Fibroblast of lung (primary cell): ENCODE results near the gene FRS3. TPM values are rescaled to one million over a fixed set of nuclear protein-coding genes. Genes with fewer than 3 reads are reported as not detected.
A peak's percentile ranks its signal among the peaks of the same experiment; 100 is the strongest.

Experiments used
- DNase-seq, 2 donors: peaks; one replicate each; pipeline versions ENCODE4 v3.0.0 to v3.0.0-alpha.2; 2010; ENCODE audit warnings: low read depth in 2 of 2
- H2AFZ ChIP-seq: 2 replicates; pipeline ENCODE4 v1.5.1; 2012; ENCODE audit warnings: low read length, control low read depth, inconsistent platforms
- H3K27ac ChIP-seq: 2 replicates; pipeline ENCODE4 v1.5.1; 2011; ENCODE audit warnings: low read length, control low read depth; ENCODE audit not compliant: insufficient read depth
- H3K27me3 ChIP-seq: 2 replicates; pipeline ENCODE4 v1.5.1; 2011; ENCODE audit warnings: mild to moderate bottlenecking, low read length; ENCODE audit not compliant: control insufficient read depth, insufficient read depth
- H3K36me3 ChIP-seq: 2 replicates; pipeline ENCODE4 v1.5.1; 2011; ENCODE audit warnings: low read length; ENCODE audit not compliant: control insufficient read depth, insufficient read depth
- H3K4me1 ChIP-seq: 2 replicates; pipeline ENCODE4 v1.5.1; 2011; ENCODE audit warnings: low read length; ENCODE audit not compliant: control insufficient read depth, insufficient read depth; ENCODE audit errors: extremely low read depth
- H3K4me2 ChIP-seq: 2 replicates; pipeline ENCODE4 v1.5.1; 2011; ENCODE audit warnings: low read length, control low read depth; ENCODE audit not compliant: insufficient read depth; ENCODE audit errors: extremely low read depth
- H3K4me3 ChIP-seq, 4 experiments: fragments of 200-600 bp in 1 of 4; sonication (generic) in 1 of 4; replicated peaks in 1 of 4; 2 replicates each; pipeline ENCODE4 v1.5.1; 2011 to 2016; ENCODE audit warnings: low read length in 4 of 4, low read depth in 3 of 4, mild to moderate bottlenecking in 3 of 4, control low read depth in 2 of 4, inconsistent platforms in 1 of 4, mixed read lengths in 1 of 4; ENCODE audit not compliant: insufficient read depth in 1 of 4; ENCODE audit errors: control extremely low read depth in 1 of 4
- H3K79me2 ChIP-seq: 2 replicates; pipeline ENCODE4 v1.5.1; 2012; ENCODE audit warnings: mild to moderate bottlenecking, low read length, inconsistent platforms; ENCODE audit not compliant: control insufficient read depth, insufficient read depth
- H3K9ac ChIP-seq: 2 replicates; pipeline ENCODE4 v1.5.1; 2011; ENCODE audit warnings: mild to moderate bottlenecking, low read length, control low read depth; ENCODE audit not compliant: insufficient read depth
- H3K9me3 ChIP-seq: 2 replicates; pipeline ENCODE4 v1.5.1; 2012; ENCODE audit warnings: low read depth, low read length; ENCODE audit not compliant: control insufficient read depth, insufficient read depth
- H4K20me1 ChIP-seq: 2 replicates; pipeline ENCODE4 v1.5.1; 2011; ENCODE audit warnings: low read length; ENCODE audit not compliant: control insufficient read depth, insufficient read depth; ENCODE audit errors: extremely low read depth
- EZH2 ChIP-seq: IDR thresholded peaks from 2 replicates; pipeline ENCODE4 v1.5.1; 2012; ENCODE audit warnings: low read length, control low read depth, mild to moderate bottlenecking; ENCODE audit errors: missing control alignments
- polyA plus RNA-seq, 2 donors: library from polyadenylated mRNA; depleted of rRNA in 1 of 2; stranded (reverse) in 1 of 2; unstranded in 1 of 2; fragments of >200 nt; gene quantifications; 2 replicates each; pipeline ENCODE4 v1.2.1, GENCODE V29; 2011 to 2012; ENCODE audit warnings: missing spikeins in 1 of 2
- total RNA-seq: library from RNA; depleted of rRNA; stranded (reverse); fragments of >200 nt; gene quantifications from 2 replicates; pipeline ENCODE4 v1.2.1, GENCODE V29; 2014
- TF ChIP-seq, protein P1 (sequence below), 2 donors: IDR thresholded peaks in 1 of 2; conservative IDR thresholded peaks in 1 of 2; 1 replicate in 1 of 2; 2 replicates in 1 of 2; pipeline ENCODE4 v1.5.1; 2011 to 2012; ENCODE audit warnings: low read length in 2 of 2, control low read depth in 1 of 2, inconsistent platforms in 1 of 2, low read depth in 1 of 2, mild to moderate bottlenecking in 1 of 2

FRS3 gene
- total and polyA plus RNA-seq, 2 donors (not counting 1 experiment from before 2014, with no cell fraction given) = 1.8 to 2.4 TPM

DNA sequence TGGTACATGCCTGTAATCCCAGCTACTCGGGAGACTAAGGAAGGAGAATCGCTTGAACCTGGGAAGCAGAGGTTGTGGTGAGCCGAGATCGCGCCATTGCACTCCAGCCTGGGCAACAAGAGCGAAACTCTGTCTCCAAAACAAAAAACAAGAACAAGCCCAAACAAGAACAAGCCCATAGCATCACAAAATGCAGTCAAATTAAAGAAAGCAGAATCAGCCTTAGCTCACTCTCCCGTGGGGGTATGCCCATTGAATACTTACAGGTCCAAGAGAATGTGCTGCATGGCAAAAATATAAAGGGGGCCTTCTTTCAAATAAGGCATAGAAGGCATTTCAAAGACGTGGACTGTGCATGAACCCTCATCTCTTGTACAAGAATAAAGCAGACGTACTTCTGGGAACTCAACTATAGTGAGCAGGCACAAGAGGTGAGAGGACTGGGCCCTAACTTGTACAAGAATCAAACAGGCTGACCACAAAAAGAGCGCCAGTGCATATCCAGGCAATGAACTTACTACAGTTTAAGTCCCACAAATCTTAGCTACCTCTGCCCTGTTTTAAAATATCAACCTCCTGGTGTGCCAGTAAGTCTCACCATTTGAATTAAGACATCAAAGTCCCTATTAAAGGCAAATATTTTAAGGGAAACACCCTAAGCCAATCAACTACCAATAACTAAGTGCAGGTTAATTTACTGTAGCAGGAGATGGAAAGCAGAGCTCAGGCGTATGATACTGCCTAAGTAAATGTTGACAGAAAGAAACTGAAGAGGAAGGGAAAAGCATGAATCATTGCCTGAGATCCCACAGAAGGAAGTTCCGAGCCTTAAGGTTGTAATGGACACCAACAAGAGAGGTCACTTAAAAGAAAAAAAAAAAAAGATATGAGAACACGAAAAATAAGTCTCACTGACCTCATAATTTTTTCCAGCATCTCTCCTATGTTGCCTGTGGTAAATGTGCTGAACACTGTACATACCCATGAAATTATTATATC is 45.2 kb upstream of the FRS3 start:
- no peak overlapping the region for H2AFZ ChIP-seq
- no peaks in the 10 kb centered on the region for H3K79me2 ChIP-seq
- H3K27me3 ChIP-seq = no peaks in the 10 kb centered on the region
- no peak overlapping the region for H3K27ac ChIP-seq
- DNase-seq = peak in 1 of 2 donors; percentile 61
- TF ChIP-seq, protein P1, sequence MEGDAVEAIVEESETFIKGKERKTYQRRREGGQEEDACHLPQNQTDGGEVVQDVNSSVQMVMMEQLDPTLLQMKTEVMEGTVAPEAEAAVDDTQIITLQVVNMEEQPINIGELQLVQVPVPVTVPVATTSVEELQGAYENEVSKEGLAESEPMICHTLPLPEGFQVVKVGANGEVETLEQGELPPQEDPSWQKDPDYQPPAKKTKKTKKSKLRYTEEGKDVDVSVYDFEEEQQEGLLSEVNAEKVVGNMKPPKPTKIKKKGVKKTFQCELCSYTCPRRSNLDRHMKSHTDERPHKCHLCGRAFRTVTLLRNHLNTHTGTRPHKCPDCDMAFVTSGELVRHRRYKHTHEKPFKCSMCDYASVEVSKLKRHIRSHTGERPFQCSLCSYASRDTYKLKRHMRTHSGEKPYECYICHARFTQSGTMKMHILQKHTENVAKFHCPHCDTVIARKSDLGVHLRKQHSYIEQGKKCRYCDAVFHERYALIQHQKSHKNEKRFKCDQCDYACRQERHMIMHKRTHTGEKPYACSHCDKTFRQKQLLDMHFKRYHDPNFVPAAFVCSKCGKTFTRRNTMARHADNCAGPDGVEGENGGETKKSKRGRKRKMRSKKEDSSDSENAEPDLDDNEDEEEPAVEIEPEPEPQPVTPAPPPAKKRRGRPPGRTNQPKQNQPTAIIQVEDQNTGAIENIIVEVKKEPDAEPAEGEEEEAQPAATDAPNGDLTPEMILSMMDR (conservative IDR thresholded peaks at IDR 0.05 in 1 of 2, IDR thresholded peaks at IDR 0.05 in 1 of 2; ENCODE audit: low read depth in 1 of 2, low read length in 2 of 2) = no peak
- no peak for TF ChIP-seq EZH2
- H3K36me3 ChIP-seq = no peaks in the 10 kb centered on the region
- no peak overlapping the region for H3K4me2 ChIP-seq
- H3K4me1 ChIP-seq = no peaks in the 10 kb centered on the region
- no peaks in the 10 kb centered on the region for H4K20me1 ChIP-seq
- H3K9me3 ChIP-seq = no peaks in the 10 kb centered on the region
- H3K4me3 ChIP-seq = no peak overlapping the region
- H3K9ac ChIP-seq = no peak overlapping the region

DNA sequence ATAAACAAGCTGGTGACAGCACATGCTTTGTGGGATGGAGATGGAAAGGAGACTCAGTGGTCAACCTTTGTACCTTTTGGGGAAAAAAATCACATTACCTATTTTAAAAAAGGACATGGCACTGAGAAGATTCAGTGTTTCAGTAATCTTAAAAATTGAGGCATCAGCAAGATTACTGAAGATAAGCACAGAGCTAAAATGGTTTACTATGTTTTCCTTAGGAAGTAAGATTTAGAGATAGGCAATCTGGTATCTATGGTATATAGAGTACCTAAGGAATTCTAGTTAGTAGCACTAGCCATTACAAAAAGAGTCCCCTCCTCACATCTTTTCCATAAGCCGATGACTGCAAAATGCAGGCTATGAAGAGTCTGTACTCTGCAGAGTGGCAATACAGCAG is 43.5 kb upstream of the FRS3 start:
- Histone ChIP-seq H3K4me1 (no peaks in the 10 kb centered on the region), H3K4me2 (no peak overlapping the region), H3K79me2 (no peaks in the 10 kb centered on the region), H3K36me3 (no peaks in the 10 kb centered on the region), H3K4me3 (no peak overlapping the region), H3K27me3 (no peaks in the 10 kb centered on the region), H3K9me3 (no peaks in the 10 kb centered on the region), H3K9ac (no peak overlapping the region), H4K20me1 (no peaks in the 10 kb centered on the region), H3K27ac (no peak overlapping the region), H2AFZ (no peak overlapping the region)
- TF ChIP-seq, protein P1 (conservative IDR thresholded peaks at IDR 0.05 in 1 of 2, IDR thresholded peaks at IDR 0.05 in 1 of 2; ENCODE audit: low read depth in 1 of 2, low read length in 2 of 2) = no peak
- no peak for TF ChIP-seq EZH2
- DNase-seq = no peak

DNA sequence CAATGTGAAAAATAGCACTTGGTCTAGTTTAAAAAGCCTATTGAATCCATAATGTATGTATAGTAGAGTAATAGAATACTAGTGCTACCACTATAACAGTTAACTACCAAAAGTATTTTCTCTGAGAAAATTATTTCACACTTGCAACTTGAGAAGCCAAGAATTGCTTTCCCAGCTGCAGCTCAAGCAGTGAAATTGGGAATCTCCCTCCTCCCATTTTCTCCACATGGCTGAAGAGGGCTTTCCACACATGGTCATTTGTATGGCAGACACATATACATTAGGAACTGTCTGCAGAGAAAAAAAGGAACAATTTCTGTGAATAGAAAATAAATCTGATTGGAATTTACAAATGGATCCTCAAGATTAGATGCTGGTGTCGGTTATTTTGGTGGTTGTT is 42.3 kb upstream of the FRS3 start:
- H3K4me1 ChIP-seq = no peaks in the 10 kb centered on the region

More for the DNA sequence above, 42.3 kb upstream of the FRS3 start:
- no peak overlapping the region for H3K4me3 ChIP-seq
- no peaks in the 10 kb centered on the region for H3K36me3 ChIP-seq
- no peaks in the 10 kb centered on the region for H3K9me3 ChIP-seq
- H4K20me1 ChIP-seq = no peaks in the 10 kb centered on the region
- H3K9ac ChIP-seq = no peak overlapping the region
- no peak for TF ChIP-seq EZH2
- TF ChIP-seq, protein P1 (conservative IDR thresholded peaks at IDR 0.05 in 1 of 2, IDR thresholded peaks at IDR 0.05 in 1 of 2; ENCODE audit: low read depth in 1 of 2, low read length in 2 of 2) = no peak
- H3K27me3 ChIP-seq = no peaks in the 10 kb centered on the region
- H2AFZ ChIP-seq = no peak overlapping the region
- H3K4me2 ChIP-seq = no peak overlapping the region
- H3K27ac ChIP-seq = no peak overlapping the region
- DNase-seq = no peak
- no peaks in the 10 kb centered on the region for H3K79me2 ChIP-seq
